Panc1 (cell line): ENCODE data around the gene TMEM258. TPM values are rescaled to one million over a fixed set of nuclear protein-coding genes. Genes with fewer than 3 reads are reported as not detected.
A peak's percentile ranks its signal among the peaks of the same experiment; 100 is the strongest.

ENCODE experiments used
- ATAC-seq: fragments of 200-7000 bp; cut with Tn5 transposase; 2 replicates; pipeline ENCODE4 v1.9.1; 2020; ENCODE audit warnings: mild to moderate bottlenecking, moderate library complexity
- BruUV-seq: library from RNA; stranded (reverse); fragments of 400-500 nt; replicated peaks from 2 replicates; lab custom pipeline; 2021; lab: Mats Ljungman, UMichigan
- CTCF ChIA-PET: fragments of 300-600 bp; sonication (Branson Sonifier 250); formaldehyde crosslinking; loops from one replicate; lab custom pipeline; 2022; ENCODE audit warnings: antibody characterized with exemption; lab: Charles Lee
- POLR2A ChIA-PET: fragments of 300-600 bp; sonication (Branson Sonifier 250); formaldehyde crosslinking; loops from one replicate; lab custom pipeline; 2022; ENCODE audit warnings: antibody characterized with exemption; lab: Charles Lee
- DNase-seq: peaks from one replicate; pipeline ENCODE4 v3.0.0-alpha.2; 2010; ENCODE audit warnings: low read depth, low spot score
- H3K27ac ChIP-seq: 2 replicates; pipeline ENCODE4 v1.5.1; 2011; ENCODE audit warnings: mild to moderate bottlenecking, low read length, inconsistent platforms
- H3K27me3 ChIP-seq: fragments of 200-500 bp; sonication (Bioruptor generic); 2 replicates; pipeline ENCODE4 v1.6.0; 2014; ENCODE audit warnings: low read length, inconsistent platforms; ENCODE audit not compliant: control insufficient read depth, insufficient read depth
- H3K36me3 ChIP-seq: fragments of 200-500 bp; sonication (Bioruptor generic); 2 replicates; pipeline ENCODE4 v1.5.1; 2014; ENCODE audit warnings: inconsistent platforms, mild to moderate bottlenecking, low read length, moderate library complexity; ENCODE audit not compliant: control insufficient read depth, insufficient read depth
- H3K4me1 ChIP-seq: 2 replicates; pipeline ENCODE4 v1.5.1; 2011; ENCODE audit warnings: inconsistent platforms, mild to moderate bottlenecking, low read length, moderate library complexity; ENCODE audit not compliant: control insufficient read depth, insufficient read depth
- H3K4me3 ChIP-seq, 2 experiments: 2 replicates each; pipeline ENCODE4 v1.5.1; 2011 to 2012; ENCODE audit warnings: low read depth in 2 of 2, low read length in 2 of 2, mild to moderate bottlenecking in 2 of 2, inconsistent platforms in 1 of 2, moderate library complexity in 1 of 2
- H3K9me3 ChIP-seq: fragments of 200-500 bp; sonication (Bioruptor generic); 2 replicates; pipeline ENCODE4 v1.5.1; 2014; ENCODE audit warnings: low read depth, mild to moderate bottlenecking, inconsistent platforms, low read length, moderate library complexity; ENCODE audit not compliant: control insufficient read depth, insufficient read depth
- POLR2AphosphoS5 ChIP-seq: IDR thresholded peaks from 2 replicates; pipeline ENCODE4 v1.6.1; 2012; ENCODE audit warnings: mild to moderate bottlenecking, low read depth, low read length, moderate library complexity
- SIN3A ChIP-seq: IDR thresholded peaks from 2 replicates; pipeline ENCODE4 v1.6.1; 2012; ENCODE audit warnings: low read depth, mild to moderate bottlenecking, low read length, moderate library complexity, borderline replicate concordance; ENCODE audit not compliant: insufficient read depth
- TCF7L2 ChIP-seq: IDR thresholded peaks from 2 replicates; pipeline ENCODE4 v1.6.1; 2011; ENCODE audit warnings: mild to moderate bottlenecking, low read depth, low read length, inconsistent platforms
- in situ Hi-C: cut with HindIII; loops from 2 replicates; pipeline ENCODE4 v1.10.0; 2016; ENCODE audit warnings: low sequenced_read_pairs, low pct_unique_long_range_greater_than_20kb
- intact Hi-C: fragments of 100-400 bp; cut with micrococcal nuclease; formaldehyde crosslinking; loops from one replicate; pipeline ENCODE4 v1.10.0; 2022; ENCODE audit not compliant: unreplicated experiment
- total RNA-seq: library from RNA; stranded (reverse); gene quantifications from one replicate; pipeline ENCODE4 v1.2.1, GENCODE V29; 2021; ENCODE audit not compliant: unreplicated experiment
- TF ChIP-seq, protein P1 (sequence below), 2 experiments: IDR thresholded peaks; 2 replicates each; pipeline ENCODE4 v1.6.1; 2011 to 2012; ENCODE audit warnings: low read depth in 2 of 2, control low read depth in 1 of 2, low read length in 1 of 2, mild to moderate bottlenecking in 1 of 2, moderate library complexity in 1 of 2; ENCODE audit not compliant: insufficient read depth in 1 of 2
- TF ChIP-seq, protein P2 (sequence below): fragments of 450-650 bp; IDR thresholded peaks from 2 replicates; pipeline ENCODE4 v1.5.1; 2017; ENCODE audit warnings: mild to moderate bottlenecking

The TMEM258 gene
- total RNA-seq, 1 experiment from 2014 or later = 139 TPM

DNA sequence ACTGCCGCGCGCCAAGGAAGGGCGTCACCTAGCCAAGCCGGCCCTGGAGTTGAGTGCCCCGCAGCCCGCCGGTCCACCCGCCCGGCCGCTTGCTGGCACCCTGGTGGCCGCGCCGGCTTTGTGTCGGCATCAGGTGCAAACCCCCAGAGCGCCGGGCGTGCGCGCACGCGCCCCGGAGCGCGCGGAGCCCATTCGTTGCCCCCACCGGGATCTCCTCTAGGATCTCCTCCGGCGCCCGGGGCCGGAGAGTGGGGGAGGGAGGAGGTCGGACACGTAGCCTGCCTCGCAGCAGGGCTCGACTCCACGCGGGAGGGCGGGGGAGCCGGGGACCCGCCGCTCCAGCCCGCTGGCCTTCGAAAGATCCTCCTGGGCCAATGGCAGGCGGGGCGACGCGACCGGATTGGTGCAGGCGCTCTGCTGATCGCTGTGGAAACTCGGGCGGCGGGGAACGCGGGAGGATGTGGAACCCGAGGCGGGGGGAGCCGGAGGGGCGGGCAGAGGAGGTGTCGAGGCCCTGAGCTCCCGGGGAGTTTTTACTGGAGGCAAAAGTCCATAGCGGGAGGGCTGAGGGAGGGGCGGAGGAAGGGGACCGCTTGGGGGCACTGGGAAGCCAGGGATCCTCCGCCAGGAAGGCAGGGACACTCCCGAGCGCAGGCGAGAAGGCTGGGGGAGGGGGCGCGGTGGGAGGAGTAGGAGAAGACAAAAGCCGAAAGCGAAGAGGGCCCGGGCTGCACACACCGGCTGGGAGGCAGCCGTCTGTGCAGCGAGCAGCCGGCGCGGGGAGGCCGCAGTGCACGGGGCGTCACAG lies 35.4 kb upstream of the TMEM258 start, which contains the start of gene FADS2:
Gene FADS2, plus strand, starts transcription at position 730 of the 808 bp plus-strand sequence. CDS start 91 bp downstream, outside the sequence.
- Histone ChIP-seq H3K4me1 (peaks cover 33% of the 10 kb centered on the region), H3K36me3 (no peaks in the 10 kb centered on the region), H3K9me3 (no peaks in the 10 kb centered on the region), H3K27ac (peak within 1 kb of the TSS; percentile 92), H3K27me3 (no peaks in the 10 kb centered on the region), H3K4me3 (peak within 1 kb of the TSS; percentile 81 to 82)
- in situ Hi-C loops = no loop called here
- BruUV-seq = no TSS peak
- POLR2A ChIA-PET = interaction anchor here (0.7 to 1.8 kb wide), 2 partner anchors 13 to 31 kb away, joined by 3 to 10 read pairs; no protein-coding TSS in a partner anchor
- DNase-seq (no peak), ATAC-seq (peak; percentile 88)
- intact Hi-C loops = no loop called here
- CTCF ChIA-PET = interaction anchor here (0.6 to 0.7 kb wide), 3 partner anchors 114 to 226 kb away, joined by 4 to 5 read pairs (median 5); no protein-coding TSS in a partner anchor
- TF ChIP-seq, protein P1, sequence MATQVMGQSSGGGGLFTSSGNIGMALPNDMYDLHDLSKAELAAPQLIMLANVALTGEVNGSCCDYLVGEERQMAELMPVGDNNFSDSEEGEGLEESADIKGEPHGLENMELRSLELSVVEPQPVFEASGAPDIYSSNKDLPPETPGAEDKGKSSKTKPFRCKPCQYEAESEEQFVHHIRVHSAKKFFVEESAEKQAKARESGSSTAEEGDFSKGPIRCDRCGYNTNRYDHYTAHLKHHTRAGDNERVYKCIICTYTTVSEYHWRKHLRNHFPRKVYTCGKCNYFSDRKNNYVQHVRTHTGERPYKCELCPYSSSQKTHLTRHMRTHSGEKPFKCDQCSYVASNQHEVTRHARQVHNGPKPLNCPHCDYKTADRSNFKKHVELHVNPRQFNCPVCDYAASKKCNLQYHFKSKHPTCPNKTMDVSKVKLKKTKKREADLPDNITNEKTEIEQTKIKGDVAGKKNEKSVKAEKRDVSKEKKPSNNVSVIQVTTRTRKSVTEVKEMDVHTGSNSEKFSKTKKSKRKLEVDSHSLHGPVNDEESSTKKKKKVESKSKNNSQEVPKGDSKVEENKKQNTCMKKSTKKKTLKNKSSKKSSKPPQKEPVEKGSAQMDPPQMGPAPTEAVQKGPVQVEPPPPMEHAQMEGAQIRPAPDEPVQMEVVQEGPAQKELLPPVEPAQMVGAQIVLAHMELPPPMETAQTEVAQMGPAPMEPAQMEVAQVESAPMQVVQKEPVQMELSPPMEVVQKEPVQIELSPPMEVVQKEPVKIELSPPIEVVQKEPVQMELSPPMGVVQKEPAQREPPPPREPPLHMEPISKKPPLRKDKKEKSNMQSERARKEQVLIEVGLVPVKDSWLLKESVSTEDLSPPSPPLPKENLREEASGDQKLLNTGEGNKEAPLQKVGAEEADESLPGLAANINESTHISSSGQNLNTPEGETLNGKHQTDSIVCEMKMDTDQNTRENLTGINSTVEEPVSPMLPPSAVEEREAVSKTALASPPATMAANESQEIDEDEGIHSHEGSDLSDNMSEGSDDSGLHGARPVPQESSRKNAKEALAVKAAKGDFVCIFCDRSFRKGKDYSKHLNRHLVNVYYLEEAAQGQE (IDR thresholded peaks at IDR 0.05; ENCODE audit: insufficient read depth in 1 of 2, low read depth in 2 of 2, low read length in 1 of 2) = no peak
- TF ChIP-seq SIN3A = peak; percentile 79; the same call in 1 of the 2 replicates
- peak; percentile 62; the same call in 1 of the 2 replicates for TF ChIP-seq TCF7L2
- peak; percentile 69; the same call in 1 of the 2 replicates for TF ChIP-seq POLR2AphosphoS5
- TF ChIP-seq, protein P2, sequence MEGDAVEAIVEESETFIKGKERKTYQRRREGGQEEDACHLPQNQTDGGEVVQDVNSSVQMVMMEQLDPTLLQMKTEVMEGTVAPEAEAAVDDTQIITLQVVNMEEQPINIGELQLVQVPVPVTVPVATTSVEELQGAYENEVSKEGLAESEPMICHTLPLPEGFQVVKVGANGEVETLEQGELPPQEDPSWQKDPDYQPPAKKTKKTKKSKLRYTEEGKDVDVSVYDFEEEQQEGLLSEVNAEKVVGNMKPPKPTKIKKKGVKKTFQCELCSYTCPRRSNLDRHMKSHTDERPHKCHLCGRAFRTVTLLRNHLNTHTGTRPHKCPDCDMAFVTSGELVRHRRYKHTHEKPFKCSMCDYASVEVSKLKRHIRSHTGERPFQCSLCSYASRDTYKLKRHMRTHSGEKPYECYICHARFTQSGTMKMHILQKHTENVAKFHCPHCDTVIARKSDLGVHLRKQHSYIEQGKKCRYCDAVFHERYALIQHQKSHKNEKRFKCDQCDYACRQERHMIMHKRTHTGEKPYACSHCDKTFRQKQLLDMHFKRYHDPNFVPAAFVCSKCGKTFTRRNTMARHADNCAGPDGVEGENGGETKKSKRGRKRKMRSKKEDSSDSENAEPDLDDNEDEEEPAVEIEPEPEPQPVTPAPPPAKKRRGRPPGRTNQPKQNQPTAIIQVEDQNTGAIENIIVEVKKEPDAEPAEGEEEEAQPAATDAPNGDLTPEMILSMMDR = no peak

DNA sequence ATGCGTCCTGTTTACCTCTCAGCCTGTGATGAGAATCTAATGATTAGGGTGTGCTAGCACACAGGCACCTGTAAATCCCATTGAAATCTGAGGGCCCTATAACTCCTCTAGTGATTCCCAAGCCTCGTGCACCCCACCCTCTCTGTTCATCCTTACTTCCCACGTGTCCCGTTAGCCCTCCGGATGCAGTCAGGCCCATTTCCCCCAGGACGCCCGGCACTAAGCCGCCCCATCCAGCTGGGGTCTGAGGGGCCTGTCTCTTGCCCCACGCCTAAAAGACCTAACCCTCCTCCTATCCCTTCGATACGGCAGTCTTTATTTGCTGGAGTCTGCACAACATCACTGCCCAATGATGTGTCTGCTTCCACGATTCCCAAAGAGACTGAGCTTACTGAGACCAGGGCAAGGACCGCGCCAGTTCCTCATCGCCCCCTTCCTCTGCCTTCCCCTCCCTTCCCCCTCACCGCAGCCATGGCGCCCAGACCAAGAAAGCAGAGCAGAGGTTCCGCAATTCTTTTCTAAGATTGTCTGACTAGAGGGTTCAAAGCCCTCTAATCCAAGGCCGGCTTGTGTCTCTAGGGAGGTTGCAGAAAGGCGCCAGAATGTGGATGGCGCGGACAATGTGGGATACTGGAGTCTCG lies 34.7 kb upstream of the TMEM258 start:
- ChIA-PET CTCF (no interaction called here), POLR2A (interaction anchor here (1.8 kb wide), 1 partner anchor 12 kb away, joined by 10 read pairs; no protein-coding TSS in a partner anchor)
- DNase-seq = no peak
- no peaks in the 10 kb centered on the region for H3K27me3 ChIP-seq
- no peaks in the 10 kb centered on the region for H3K9me3 ChIP-seq
- peak overlapping the region; percentile 81 to 82 for H3K4me3 ChIP-seq
- peaks cover 26% of the 10 kb centered on the region for H3K4me1 ChIP-seq
- BruUV-seq = TSS peak; percentile 86
- no peaks in the 10 kb centered on the region for H3K36me3 ChIP-seq
- peak overlapping the region; percentile 92 for H3K27ac ChIP-seq
- in situ Hi-C loops = no loop called here
- ATAC-seq = peak; percentile 1; the same call in 1 of the 2 replicates
- intact Hi-C loops = no loop called here
- TF ChIP-seq TCF7L2 = no peak
